HCT116 (cell line): ENCODE data around the gene HHLA2. TPM values are rescaled to one million over a fixed set of nuclear protein-coding genes. Genes with fewer than 3 reads are reported as not detected.

Source experiments
- ATAC-seq: fragments of 200-7000 bp; cut with Tn5 transposase; 2 replicates; pipeline ENCODE4 v1.9.1; 2020; ENCODE audit warnings: mild to moderate bottlenecking, moderate library complexity
- BruUV-seq: library from RNA; stranded (reverse); fragments of 400-500 nt; replicated peaks from 2 replicates; lab custom pipeline; 2021; lab: Mats Ljungman, UMichigan
- CTCF ChIA-PET: fragments of 300-600 bp; sonication (Branson Sonifier 250); formaldehyde crosslinking; loops from one replicate; lab custom pipeline; 2021; ENCODE audit warnings: antibody characterized with exemption; lab: Charles Lee
- POLR2A ChIA-PET: fragments of 300-600, 350-600 bp; sonication (Branson Sonifier 250); formaldehyde crosslinking; loops from one replicate; lab custom pipeline; 2021; ENCODE audit warnings: antibody characterized with exemption; lab: Charles Lee
- RAD21 ChIA-PET, 2 experiments: fragments of 300-600 bp; sonication (Branson Sonifier 250); formaldehyde crosslinking; loops; one replicate each; lab custom pipeline; 2023; ENCODE audit warnings: low total read pairs in 2 of 2; ENCODE audit not compliant: uncharacterized antibody in 2 of 2, unreplicated experiment in 2 of 2, low non-redundant PET in 1 of 2; lab: Charles Lee
- DNase-seq: peaks from one replicate; pipeline ENCODE4 v3.0.0-alpha.2; 2010; ENCODE audit warnings: low read depth, low spot score
- H2AFZ ChIP-seq: fragments of 200-600 bp; shearing (Covaris generic), sonication (generic); 2 replicates; pipeline ENCODE4 v1.6.1; 2017; ENCODE audit warnings: low read depth, mixed run types, mixed read lengths, antibody characterized with exemption, low read length; ENCODE audit not compliant: poor library complexity, severe bottlenecking
- H3K27ac ChIP-seq: 2 replicates; pipeline ENCODE4 v1.5.1; 2012; ENCODE audit warnings: low read depth, low read length
- H3K27me3 ChIP-seq: fragments of 200-600 bp; sonication (generic); 2 replicates; pipeline ENCODE4 v1.6.1; 2016; ENCODE audit warnings: mixed run types, low read length, mixed read lengths; ENCODE audit not compliant: insufficient read depth
- H3K36me3 ChIP-seq, 2 experiments: fragments of 200-500 bp in 1 of 2; fragments of 200-600 bp in 1 of 2; sonication (Bioruptor generic) in 1 of 2; sonication (generic) in 1 of 2; 2 replicates each; pipeline versions ENCODE4 v1.5.1 to v1.6.1; 2014 to 2016; ENCODE audit warnings: low read length in 2 of 2, inconsistent platforms in 1 of 2, mixed read lengths in 1 of 2, mixed run types in 1 of 2; ENCODE audit not compliant: insufficient read depth in 2 of 2, control insufficient read depth in 1 of 2
- H3K4me1 ChIP-seq, 2 experiments: fragments of 200-600 bp in 1 of 2; sonication (generic) in 1 of 2; 2 replicates each; pipeline versions ENCODE4 v1.5.1 to v1.6.1; 2012 to 2017; ENCODE audit warnings: low read length in 2 of 2, inconsistent platforms in 1 of 2, mild to moderate bottlenecking in 1 of 2, mixed read lengths in 1 of 2, mixed run types in 1 of 2, moderate library complexity in 1 of 2; ENCODE audit not compliant: insufficient read depth in 2 of 2, control insufficient read depth in 1 of 2
- H3K4me2 ChIP-seq: fragments of 200-600 bp; sonication (generic); 2 replicates; pipeline ENCODE4 v1.6.1; 2017; ENCODE audit warnings: mixed run types, low read length, mixed read lengths
- H3K4me3 ChIP-seq, 2 experiments: fragments of 200-600 bp in 1 of 2; sonication (generic) in 1 of 2; replicated peaks in 1 of 2; 2 replicates each; pipeline ENCODE4 v1.5.1; 2011 to 2016; ENCODE audit warnings: low read length in 2 of 2, control low read depth in 1 of 2, low read depth in 1 of 2, mild to moderate bottlenecking in 1 of 2, mixed read lengths in 1 of 2, mixed run types in 1 of 2
- H3K79me2 ChIP-seq: fragments of 200-600 bp; sonication (generic); 2 replicates; pipeline ENCODE4 v1.6.1; 2017; ENCODE audit warnings: mild to moderate bottlenecking, mixed run types, low read length, moderate library complexity, mixed read lengths; ENCODE audit not compliant: insufficient read depth
- H3K9ac ChIP-seq: fragments of 200-600 bp; sonication (generic); 2 replicates; pipeline ENCODE4 v1.6.1; 2016; ENCODE audit warnings: low read length, mixed read lengths
- H3K9me2 ChIP-seq: fragments of 200-600 bp; sonication (generic), shearing (Covaris generic); 2 replicates; pipeline ENCODE4 v1.6.1; 2017; ENCODE audit warnings: mixed run types, mild to moderate bottlenecking, moderate library complexity; ENCODE audit not compliant: insufficient read depth
- H3K9me3 ChIP-seq, 2 experiments: fragments of 200-500 bp in 1 of 2; fragments of 200-600 bp in 1 of 2; sonication (Bioruptor generic) in 1 of 2; sonication (generic) in 1 of 2; 2 replicates each; pipeline ENCODE4 v1.6.1; 2014 to 2017; ENCODE audit warnings: low read length in 2 of 2, mixed read lengths in 2 of 2, inconsistent platforms in 1 of 2, low read depth in 1 of 2, mild to moderate bottlenecking in 1 of 2, mixed run types in 1 of 2, moderate library complexity in 1 of 2; ENCODE audit not compliant: control insufficient read depth in 1 of 2, insufficient read depth in 1 of 2
- H4K20me1 ChIP-seq: fragments of 200-600 bp; sonication (generic), shearing (Covaris generic); 2 replicates; pipeline ENCODE4 v1.6.1; 2017; ENCODE audit warnings: mixed run types, mild to moderate bottlenecking, moderate library complexity; ENCODE audit not compliant: insufficient read depth
- CBX3 ChIP-seq: IDR thresholded peaks from 2 replicates; pipeline ENCODE4 v1.6.1; 2012; ENCODE audit warnings: low read depth
- EGR1 ChIP-seq: IDR thresholded peaks from 2 replicates; pipeline ENCODE4 v1.6.1; 2012; ENCODE audit warnings: low read depth
- ELF1 ChIP-seq: IDR thresholded peaks from 2 replicates; pipeline ENCODE4 v1.6.1; 2012; ENCODE audit warnings: low read depth, borderline replicate concordance
- EZH2phosphoT487 ChIP-seq: fragments of 200-600 bp; IDR thresholded peaks from 2 replicates; pipeline ENCODE4 v1.6.1; 2018; ENCODE audit warnings: antibody characterized with exemption, borderline replicate concordance
- POLR2A ChIP-seq: IDR thresholded peaks from 2 replicates; pipeline ENCODE4 v1.7.0; 2011; ENCODE audit warnings: borderline replicate concordance; ENCODE audit not compliant: insufficient read depth, insufficient read length; ENCODE audit errors: extremely low read depth
- REST ChIP-seq: IDR thresholded peaks from 2 replicates; pipeline ENCODE4 v1.6.1; 2012; ENCODE audit warnings: low read depth
- SIN3A ChIP-seq: IDR thresholded peaks from 2 replicates; pipeline ENCODE4 v1.6.1; 2012; ENCODE audit warnings: low read depth
- SP1 ChIP-seq: IDR thresholded peaks from 2 replicates; pipeline ENCODE4 v1.6.1; 2012; ENCODE audit warnings: low read depth
- YY1 ChIP-seq: IDR thresholded peaks from 2 replicates; pipeline ENCODE4 v1.6.1; 2011; ENCODE audit warnings: low read length, low read depth, moderate library complexity, mild to moderate bottlenecking; ENCODE audit not compliant: insufficient replicate concordance; ENCODE audit errors: extremely low read depth
- ZFX ChIP-seq: fragments of 450-650 bp; IDR thresholded peaks from 2 replicates; pipeline ENCODE4 v1.6.1; 2017
- intact Hi-C: fragments of 100-400 bp; cut with micrococcal nuclease; formaldehyde crosslinking; loops from 2 replicates; pipeline ENCODE4 v1.10.0; 2022
- total RNA-seq: library from RNA; stranded (reverse); gene quantifications from one replicate; pipeline ENCODE4 v1.2.1, GENCODE V29; 2021; ENCODE audit not compliant: unreplicated experiment
- TF ChIP-seq, protein P1 (sequence below): IDR thresholded peaks from 2 replicates; pipeline ENCODE4 v1.6.1; 2011; ENCODE audit warnings: mild to moderate bottlenecking, low read length, moderate library complexity; ENCODE audit not compliant: insufficient replicate concordance; ENCODE audit errors: extremely low read depth

HHLA2 gene
- total RNA-seq, 1 experiment from 2014 or later = not detected

- no peaks in the 10 kb centered on the region for H3K27me3 ChIP-seq
- POLR2A ChIA-PET = no interaction called here
- H3K4me2 ChIP-seq = no peak overlapping the region
- no peak overlapping the region for H3K9ac ChIP-seq
- DNase-seq (no peak), ATAC-seq (no peak)
- H3K9me3 ChIP-seq = no peaks in the 10 kb centered on the region
- no peaks in the 10 kb centered on the region; a peak in 1 of 4 replicates for H3K36me3 ChIP-seq
- no peak overlapping the region for H3K27ac ChIP-seq
- no peaks in the 10 kb centered on the region for H3K9me2 ChIP-seq
- H3K4me3 ChIP-seq = no peak overlapping the region
- intact Hi-C loops = no loop called here
- CTCF ChIA-PET = no interaction called here
- RAD21 ChIA-PET = no interaction called here
- no peak overlapping the region for H2AFZ ChIP-seq
- H3K4me1 ChIP-seq = no peaks in the 10 kb centered on the region
- TF ChIP-seq EGR1 (no peak), ZFX (no peak), POLR2A (no peak), EZH2phosphoT487 (no peak), REST (no peak), ELF1 (no peak), CBX3 (no peak), SIN3A (no peak), YY1 (no peak), SP1 (no peak)
- TF ChIP-seq, protein P1, sequence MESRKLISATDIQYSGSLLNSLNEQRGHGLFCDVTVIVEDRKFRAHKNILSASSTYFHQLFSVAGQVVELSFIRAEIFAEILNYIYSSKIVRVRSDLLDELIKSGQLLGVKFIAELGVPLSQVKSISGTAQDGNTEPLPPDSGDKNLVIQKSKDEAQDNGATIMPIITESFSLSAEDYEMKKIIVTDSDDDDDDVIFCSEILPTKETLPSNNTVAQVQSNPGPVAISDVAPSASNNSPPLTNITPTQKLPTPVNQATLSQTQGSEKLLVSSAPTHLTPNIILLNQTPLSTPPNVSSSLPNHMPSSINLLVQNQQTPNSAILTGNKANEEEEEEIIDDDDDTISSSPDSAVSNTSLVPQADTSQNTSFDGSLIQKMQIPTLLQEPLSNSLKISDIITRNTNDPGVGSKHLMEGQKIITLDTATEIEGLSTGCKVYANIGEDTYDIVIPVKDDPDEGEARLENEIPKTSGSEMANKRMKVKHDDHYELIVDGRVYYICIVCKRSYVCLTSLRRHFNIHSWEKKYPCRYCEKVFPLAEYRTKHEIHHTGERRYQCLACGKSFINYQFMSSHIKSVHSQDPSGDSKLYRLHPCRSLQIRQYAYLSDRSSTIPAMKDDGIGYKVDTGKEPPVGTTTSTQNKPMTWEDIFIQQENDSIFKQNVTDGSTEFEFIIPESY = no peak
- no TSS peak for BruUV-seq
- no peaks in the 10 kb centered on the region for H3K79me2 ChIP-seq
- no peaks in the 10 kb centered on the region for H4K20me1 ChIP-seq
Observed at GRCh38 chr3:108396336-108396735, 100.0 kb downstream of the HHLA2 start.
